CD4-positive, alpha-beta T cell treated with Interleukin-12 subunit alpha and Interleukin-12 subunit beta, for 1 hour (primary cell): ENCODE measurements around the gene NOSTRIN.
"Not testable (repeated sequence)": the region's sequence is repeated elsewhere in the genome, so short reads cannot be mapped to it uniquely, and the experiment has no call there.

Source experiments
- DNase-seq: peaks from one replicate; pipeline ENCODE4 v3.0.0-alpha.2; 2020

NOSTRIN gene

GRCh38 chr2:168790226-168790902 is 12.1 kb upstream of the NOSTRIN start:
- no peak for DNase-seq

GRCh38 chr2:168791140-168791539 is 11.3 kb upstream of the NOSTRIN start:
- DNase-seq = not testable (repeated sequence)

- no peak for DNase-seq
Measured at GRCh38 chr2:168793596-168793995, 8.8 kb upstream of the NOSTRIN start.

GRCh38 chr2:168794968-168795367 is 7.5 kb upstream of the NOSTRIN start:
- no peak for DNase-seq

- no peak for DNase-seq
Measured at GRCh38 chr2:168796090-168796577, 6.3 kb upstream of the NOSTRIN start.

GRCh38 chr2:168796583-168797285 is 5.7 kb upstream of the NOSTRIN start:
- DNase-seq = no peak

- no peak for DNase-seq
Measured at GRCh38 chr2:168797286-168797655, 5.2 kb upstream of the NOSTRIN start.

- no peak for DNase-seq
Measured at GRCh38 chr2:168798076-168798887, 4.2 kb upstream of the NOSTRIN start.

- no peak for DNase-seq
Measured at GRCh38 chr2:168798888-168799410, 3.5 kb upstream of the NOSTRIN start.

- DNase-seq = no peak
Measured at GRCh38 chr2:168801471-168801870, 966 bp upstream of the NOSTRIN start.

- DNase-seq = no peak
Measured at GRCh38 chr2:168802859-168803725, 655 bp downstream of the NOSTRIN start.

- DNase-seq = no peak
Measured at GRCh38 chr2:168804214-168804613, 1.8 kb downstream of the NOSTRIN start.

- no peak for DNase-seq
Measured at GRCh38 chr2:168805615-168806014, 3.2 kb downstream of the NOSTRIN start.

- no peak for DNase-seq
Measured at GRCh38 chr2:168809537-168809936, 7.1 kb downstream of the NOSTRIN start.

GRCh38 chr2:168810235-168810634 is 7.8 kb downstream of the NOSTRIN start:
- no peak for DNase-seq

GRCh38 chr2:168811696-168812095 is 9.3 kb downstream of the NOSTRIN start:
- DNase-seq = no peak

- no peak for DNase-seq
Measured at GRCh38 chr2:168814046-168814445, 11.6 kb downstream of the NOSTRIN start.

- DNase-seq = no peak
Measured at GRCh38 chr2:168814939-168815907, 12.8 kb downstream of the NOSTRIN start.

GRCh38 chr2:168816369-168816768 is 13.9 kb downstream of the NOSTRIN start:
- no peak for DNase-seq

GRCh38 chr2:168819050-168819715 is 16.7 kb downstream of the NOSTRIN start:
- no peak for DNase-seq
